ENCODE measurements around the gene SYNE4. TPM values are rescaled to one million over a fixed set of nuclear protein-coding genes. Genes with fewer than 3 reads are reported as not detected.

SYNE4 gene
- total RNA-seq = 8.1 TPM
- long read RNA-seq, partial matches to known transcripts = 6 of 20 reads
- long read RNA-seq, other reads (novel, unspliced or antisense) = 6 of 20 reads

GRCh38 chr19:36008336-36008978 is at the start of gene SYNE4:
Gene SYNE4, minus strand, starts transcription at chr19:36008813. Its CDS starts 132 bp downstream, at chr19:36008681.
- DNase-seq = peak; percentile 87
- Histone ChIP-seq H3K27me3 (no peaks in the 10 kb centered on the region), H3K36me3 (no peaks in the 10 kb centered on the region), H3K4me3 (peak within 1 kb of the TSS; percentile 53), H3K27ac (peak within 1 kb of the TSS; percentile 55), H3K4me1 (peaks cover 11% of the 10 kb centered on the region), H3K9me3 (no peaks in the 10 kb centered on the region)
- ATAC-seq = peak; percentile 88
- TF ChIP-seq, protein P1, sequence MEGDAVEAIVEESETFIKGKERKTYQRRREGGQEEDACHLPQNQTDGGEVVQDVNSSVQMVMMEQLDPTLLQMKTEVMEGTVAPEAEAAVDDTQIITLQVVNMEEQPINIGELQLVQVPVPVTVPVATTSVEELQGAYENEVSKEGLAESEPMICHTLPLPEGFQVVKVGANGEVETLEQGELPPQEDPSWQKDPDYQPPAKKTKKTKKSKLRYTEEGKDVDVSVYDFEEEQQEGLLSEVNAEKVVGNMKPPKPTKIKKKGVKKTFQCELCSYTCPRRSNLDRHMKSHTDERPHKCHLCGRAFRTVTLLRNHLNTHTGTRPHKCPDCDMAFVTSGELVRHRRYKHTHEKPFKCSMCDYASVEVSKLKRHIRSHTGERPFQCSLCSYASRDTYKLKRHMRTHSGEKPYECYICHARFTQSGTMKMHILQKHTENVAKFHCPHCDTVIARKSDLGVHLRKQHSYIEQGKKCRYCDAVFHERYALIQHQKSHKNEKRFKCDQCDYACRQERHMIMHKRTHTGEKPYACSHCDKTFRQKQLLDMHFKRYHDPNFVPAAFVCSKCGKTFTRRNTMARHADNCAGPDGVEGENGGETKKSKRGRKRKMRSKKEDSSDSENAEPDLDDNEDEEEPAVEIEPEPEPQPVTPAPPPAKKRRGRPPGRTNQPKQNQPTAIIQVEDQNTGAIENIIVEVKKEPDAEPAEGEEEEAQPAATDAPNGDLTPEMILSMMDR (IDR thresholded peaks at IDR 0.05) = no peak
- intact Hi-C loops (cut with DNase I) = no loop called here

DNA sequence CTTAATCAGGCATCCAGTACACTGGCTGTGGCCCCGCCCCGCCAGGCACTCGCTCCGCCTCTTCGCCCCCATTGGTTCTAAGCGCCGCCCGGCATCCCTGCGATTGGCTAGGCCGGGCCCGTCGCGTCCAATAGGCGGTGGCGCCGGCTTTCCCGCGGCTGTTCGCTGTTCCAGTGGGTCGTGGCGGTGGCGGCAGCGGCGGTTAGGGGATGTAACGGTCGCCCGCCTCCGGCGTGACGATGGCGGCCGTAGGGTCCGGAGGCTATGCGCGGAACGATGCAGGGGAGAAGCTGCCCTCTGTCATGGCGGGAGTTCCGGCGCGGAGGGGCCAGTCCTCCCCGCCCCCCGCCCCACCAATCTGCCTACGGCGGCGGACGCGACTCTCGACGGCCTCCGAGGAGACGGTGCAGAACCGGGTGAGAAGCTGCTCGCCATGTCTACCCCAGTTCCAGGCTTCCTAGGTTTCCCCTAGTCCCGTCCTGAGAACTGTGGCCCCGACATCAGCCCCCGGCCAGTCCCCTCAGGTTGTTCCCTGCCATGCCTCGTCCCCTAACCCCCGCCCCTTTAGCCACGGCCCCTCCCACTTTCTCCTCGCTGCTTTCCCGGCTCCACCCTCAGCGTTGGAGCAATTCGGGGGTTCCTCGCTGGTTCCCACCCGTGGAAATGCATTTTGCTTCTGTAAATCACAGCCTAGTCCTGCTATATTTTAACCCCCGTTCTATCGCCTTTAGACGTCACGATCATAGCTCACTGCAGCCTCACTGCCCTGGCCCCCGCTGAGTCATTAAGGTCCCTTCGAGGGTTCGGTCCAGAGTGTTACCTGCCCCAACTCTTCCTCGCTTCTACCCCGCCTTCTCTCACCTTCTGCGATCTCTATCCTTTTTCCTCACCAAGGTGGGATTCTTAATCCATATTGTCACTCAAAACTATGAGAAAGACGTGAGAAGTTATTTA is 46.4 kb upstream of the SYNE4 start, which contains the start of gene WDR62:
TSS of gene WDR62 (plus strand) at position 165 of the 954 bp plus-strand sequence. CDS start at position 240, 75 bp downstream.
- peaks cover 5% of the 10 kb centered on the region for H3K4me1 ChIP-seq
- intact Hi-C loops (cut with DNase I) = no loop called here
- peak; percentile 89 for ATAC-seq

GRCh38 chr19:36054119-36054732 is 45.6 kb upstream of the SYNE4 start, which contains the start of gene THAP8:
Gene THAP8, minus strand, starts transcription at chr19:36054285. Its CDS starts 68 bp downstream, at chr19:36054217.
- intact Hi-C loops (cut with DNase I) = no loop called here
- no peaks in the 10 kb centered on the region for H3K9me3 ChIP-seq
- peak within 1 kb of the TSS; percentile 70 for H3K4me3 ChIP-seq
- peak within 1 kb of the TSS; percentile 89 for H3K27ac ChIP-seq
- peak; percentile 100 for DNase-seq
- TF ChIP-seq, protein P1 (IDR thresholded peaks at IDR 0.05) = peak; percentile 52
- peaks cover 5% of the 10 kb centered on the region for H3K4me1 ChIP-seq
- peak; percentile 96 for ATAC-seq
- H3K36me3 ChIP-seq = no peaks in the 10 kb centered on the region
- no peaks in the 10 kb centered on the region for H3K27me3 ChIP-seq

More for the DNA sequence above, 46.4 kb upstream of the SYNE4 start, which contains the start of gene WDR62:
- H3K4me3 ChIP-seq = peak within 1 kb of the TSS; percentile 70
- TF ChIP-seq, protein P1 (IDR thresholded peaks at IDR 0.05) = no peak
- no peaks in the 10 kb centered on the region for H3K36me3 ChIP-seq
- DNase-seq = peak; percentile 97
- H3K27me3 ChIP-seq = no peaks in the 10 kb centered on the region
- H3K27ac ChIP-seq = peak within 1 kb of the TSS; percentile 89
- no peaks in the 10 kb centered on the region for H3K9me3 ChIP-seq

DNA sequence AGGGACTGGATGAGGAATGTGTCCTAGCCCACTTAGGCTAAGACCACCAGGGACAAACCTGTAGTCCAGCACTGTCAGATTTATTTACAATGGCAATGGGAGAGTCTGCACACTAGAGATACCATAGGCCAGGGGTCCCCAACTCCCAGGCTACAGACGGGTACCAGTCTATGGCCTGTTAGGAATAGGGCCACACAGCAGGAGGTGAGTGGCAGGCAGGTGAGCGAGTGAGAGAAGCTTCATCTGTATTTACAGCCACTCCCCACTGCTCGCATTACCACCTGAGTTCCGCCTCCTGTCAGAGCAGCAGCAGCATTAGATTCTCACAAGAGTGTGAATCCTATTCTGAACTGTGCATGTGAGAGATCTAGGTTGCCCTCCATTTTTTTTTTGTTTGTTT is 43.0 kb upstream of the SYNE4 start:
- H3K27ac ChIP-seq = no peak overlapping the region
- no peaks in the 10 kb centered on the region for H3K9me3 ChIP-seq
- H3K27me3 ChIP-seq = no peaks in the 10 kb centered on the region
- H3K4me3 ChIP-seq = no peak overlapping the region
- ATAC-seq = no peak
- TF ChIP-seq, protein P1 (IDR thresholded peaks at IDR 0.05) = no peak
- intact Hi-C loops (cut with DNase I) = no loop called here
- peaks cover 5% of the 10 kb centered on the region for H3K4me1 ChIP-seq
- no peaks in the 10 kb centered on the region for H3K36me3 ChIP-seq
- no peak for DNase-seq

DNA sequence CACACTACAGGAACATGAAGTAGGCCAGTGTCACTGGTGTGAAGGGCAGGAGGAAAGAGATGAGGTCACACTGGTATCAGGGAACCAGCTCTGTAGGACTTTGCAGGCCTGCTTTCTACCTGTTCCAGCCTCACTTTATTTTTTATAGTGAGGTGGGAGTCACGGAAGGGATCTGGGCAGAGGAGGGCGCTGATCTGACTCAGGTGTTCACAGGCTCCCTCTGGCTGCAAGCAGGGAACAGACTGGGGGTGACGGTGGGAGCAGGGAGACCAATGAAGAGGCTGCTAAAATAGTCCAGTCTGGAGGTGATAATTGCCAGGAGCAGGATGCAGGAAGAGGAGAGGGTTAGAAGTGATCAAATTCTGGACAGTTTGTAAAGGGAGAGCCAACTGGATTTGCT is 42.6 kb upstream of the SYNE4 start:
- no peak overlapping the region for H3K4me3 ChIP-seq
- no peak for ATAC-seq
- no peaks in the 10 kb centered on the region for H3K9me3 ChIP-seq
- no peaks in the 10 kb centered on the region for H3K36me3 ChIP-seq
- peaks cover 5% of the 10 kb centered on the region for H3K4me1 ChIP-seq
- TF ChIP-seq, protein P1 (IDR thresholded peaks at IDR 0.05) = no peak
- no peaks in the 10 kb centered on the region for H3K27me3 ChIP-seq
- DNase-seq = no peak
- H3K27ac ChIP-seq = no peak overlapping the region
- intact Hi-C loops (cut with DNase I) = no loop called here
